SU-DHL-6 (cell line): ENCODE results near the gene ABCA13.
"Not testable (repeated sequence)": the region's sequence is repeated elsewhere in the genome, so short reads cannot be mapped to it uniquely, and the experiment has no call there.

Experiments
- H2AFZ ChIP-seq: fragments of 200-600 bp; sonication (generic); 2 replicates; pipeline ENCODE4 v1.6.1; 2014; ENCODE audit warnings: low read depth, mild to moderate bottlenecking, moderate library complexity, mixed read lengths, antibody characterized with exemption, low read length; ENCODE audit not compliant: severe bottlenecking
- H3F3A ChIP-seq: fragments of 200-600 bp; shearing (Covaris generic); 2 replicates; pipeline ENCODE4 v1.6.0; 2016; ENCODE audit warnings: antibody characterized with exemption, mild to moderate bottlenecking; ENCODE audit not compliant: insufficient read depth
- H3K27ac ChIP-seq: fragments of 200-600 bp; sonication (generic); 2 replicates; pipeline ENCODE4 v1.5.1; 2016; ENCODE audit warnings: low read depth, mild to moderate bottlenecking, low read length, moderate library complexity, mixed read lengths
- H3K27me3 ChIP-seq: fragments of 200-600 bp; sonication (generic), shearing (Covaris generic); 2 replicates; pipeline ENCODE4 v1.6.0; 2014; ENCODE audit warnings: mild to moderate bottlenecking, low read length
- H3K36me3 ChIP-seq: fragments of 200-600 bp; sonication (generic); 2 replicates; pipeline ENCODE4 v1.6.1; 2014; ENCODE audit warnings: mild to moderate bottlenecking, low read length, mixed read lengths
- H3K4me2 ChIP-seq: fragments of 300-600, 200-600 bp; shearing (Covaris generic), sonication (generic); 2 replicates; pipeline ENCODE4 v1.6.0; 2014; ENCODE audit warnings: low read length, low read depth, mild to moderate bottlenecking; ENCODE audit not compliant: poor library complexity, severe bottlenecking
- H3K4me3 ChIP-seq: fragments of 200-600 bp; sonication (generic); 2 replicates; pipeline ENCODE4 v1.5.1; 2014; ENCODE audit warnings: antibody characterized with exemption, low read length, mild to moderate bottlenecking, mixed read lengths; ENCODE audit not compliant: insufficient read depth, poor library complexity, severe bottlenecking
- H3K79me2 ChIP-seq: fragments of 200-600 bp; sonication (generic); 2 replicates; pipeline ENCODE4 v1.6.1; 2014; ENCODE audit warnings: mild to moderate bottlenecking, low read length, moderate library complexity; ENCODE audit not compliant: insufficient read depth
- H3K9ac ChIP-seq: fragments of 200-600 bp; sonication (generic); 2 replicates; pipeline ENCODE4 v1.7.0; 2014; ENCODE audit warnings: mild to moderate bottlenecking, low read length
- H3K9me2 ChIP-seq: fragments of 200-600 bp; sonication (generic); replicated peaks from 2 replicates; pipeline ENCODE4 v1.6.1; 2014; ENCODE audit warnings: low read length; ENCODE audit not compliant: insufficient read depth
- H3K9me3 ChIP-seq: fragments of 200-600 bp; sonication (generic); 2 replicates; pipeline ENCODE4 v1.6.1; 2014; ENCODE audit warnings: low read length, mixed read lengths; ENCODE audit not compliant: insufficient read depth
- H4K20me1 ChIP-seq: fragments of 200-600 bp; sonication (generic); 2 replicates; pipeline ENCODE4 v1.6.1; 2014; ENCODE audit warnings: low read depth, mild to moderate bottlenecking, antibody characterized with exemption, low read length, moderate library complexity, mixed read lengths
- CTCF ChIP-seq: fragments of 200-600 bp; sonication (generic); IDR thresholded peaks from one replicate; pipeline ENCODE4 v1.5.1; 2017; ENCODE audit warnings: antibody characterized with exemption, mild to moderate bottlenecking, low read length, moderate library complexity; ENCODE audit not compliant: insufficient read depth, poor library complexity, severe bottlenecking
- EZH2phosphoT487 ChIP-seq: fragments of 200-600 bp; sonication (generic), shearing (Covaris generic); conservative IDR thresholded peaks from 2 replicates; pipeline ENCODE4 v1.6.1; 2018; ENCODE audit warnings: mild to moderate bottlenecking, antibody characterized with exemption, low read length, moderate library complexity, mixed read lengths

ABCA13 gene

GRCh38 chr7:48192996-48193395 lies 21.7 kb downstream of the ABCA13 start:
- no peaks in the 10 kb centered on the region for H3K9me2 ChIP-seq
- no peaks in the 10 kb centered on the region for H3K79me2 ChIP-seq
- H3K9me3 ChIP-seq: no peaks in the 10 kb centered on the region
- H3K4me3 ChIP-seq: no peak overlapping the region
- H3K9ac ChIP-seq: no peak overlapping the region
- H4K20me1 ChIP-seq: no peaks in the 10 kb centered on the region
- H3K27me3 ChIP-seq: no peaks in the 10 kb centered on the region
- no peaks in the 10 kb centered on the region for H3K36me3 ChIP-seq
- H2AFZ ChIP-seq: no peak overlapping the region
- no peaks in the 10 kb centered on the region for H3F3A ChIP-seq
- no peak overlapping the region for H3K4me2 ChIP-seq
- TF ChIP-seq CTCF (no peak), EZH2phosphoT487 (no peak)
- no peak overlapping the region for H3K27ac ChIP-seq

GRCh38 chr7:48193421-48193820 lies 22.2 kb downstream of the ABCA13 start:
- Histone ChIP-seq H3K27me3 (no peaks in the 10 kb centered on the region), H3K4me3 (no peak overlapping the region), H2AFZ (no peak overlapping the region), H3K27ac (no peak overlapping the region), H3K9me3 (no peaks in the 10 kb centered on the region), H3K4me2 (no peak overlapping the region), H3K9me2 (no peaks in the 10 kb centered on the region), H3K36me3 (no peaks in the 10 kb centered on the region), H3K9ac (no peak overlapping the region), H4K20me1 (no peaks in the 10 kb centered on the region), H3K79me2 (no peaks in the 10 kb centered on the region), H3F3A (no peaks in the 10 kb centered on the region)
- TF ChIP-seq CTCF (no peak), EZH2phosphoT487 (no peak)

GRCh38 chr7:48200946-48201589 lies 29.8 kb downstream of the ABCA13 start:
- H3K27me3 ChIP-seq, H3K9ac ChIP-seq, H2AFZ ChIP-seq: not testable (repeated sequence)

DNA sequence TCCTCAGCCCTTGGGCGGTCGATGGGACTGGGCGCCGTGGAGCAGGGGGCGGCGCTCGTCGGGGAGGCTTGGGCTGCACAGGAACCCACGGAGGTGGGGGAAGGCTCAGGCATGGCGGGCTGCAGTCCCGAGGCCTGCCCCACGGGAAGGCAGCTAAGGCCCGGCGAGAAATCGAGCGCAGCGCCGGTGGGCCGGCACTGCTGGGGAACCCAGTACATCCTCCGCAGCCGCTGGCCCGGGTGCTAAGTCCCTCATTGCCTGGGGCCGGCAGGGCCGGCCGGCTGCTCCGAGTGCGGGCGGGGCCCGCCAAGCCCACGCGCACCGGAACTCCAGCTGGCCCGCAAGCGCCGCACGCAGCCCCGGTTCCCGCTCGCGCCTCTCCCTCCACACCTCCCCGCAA lies 31.7 kb downstream of the ABCA13 start:
- not testable (repeated sequence) for H3K4me3 ChIP-seq, H3K36me3 ChIP-seq, H3K9ac ChIP-seq, H2AFZ ChIP-seq, H3K79me2 ChIP-seq, H3K9me2 ChIP-seq, H4K20me1 ChIP-seq, H3K9me3 ChIP-seq, H3K27me3 ChIP-seq, H3K27ac ChIP-seq, H3F3A ChIP-seq, H3K4me2 ChIP-seq

More at GRCh38 chr7:48200946-48201589, 29.8 kb downstream of the ABCA13 start:
- not testable (repeated sequence) for H3K36me3 ChIP-seq, H3K9me3 ChIP-seq, H3K9me2 ChIP-seq, H4K20me1 ChIP-seq, H3K79me2 ChIP-seq, H3K4me2 ChIP-seq, H3K27ac ChIP-seq, H3K4me3 ChIP-seq, H3F3A ChIP-seq
